ENCODE data around the gene GOLT1A. TPM values are rescaled to one million over a fixed set of nuclear protein-coding genes. Genes with fewer than 3 reads are reported as not detected.

The GOLT1A gene
- total and polyA plus RNA-seq, 11 donors, result 0.24 to 0.29 TPM; not detected in 9

DNA sequence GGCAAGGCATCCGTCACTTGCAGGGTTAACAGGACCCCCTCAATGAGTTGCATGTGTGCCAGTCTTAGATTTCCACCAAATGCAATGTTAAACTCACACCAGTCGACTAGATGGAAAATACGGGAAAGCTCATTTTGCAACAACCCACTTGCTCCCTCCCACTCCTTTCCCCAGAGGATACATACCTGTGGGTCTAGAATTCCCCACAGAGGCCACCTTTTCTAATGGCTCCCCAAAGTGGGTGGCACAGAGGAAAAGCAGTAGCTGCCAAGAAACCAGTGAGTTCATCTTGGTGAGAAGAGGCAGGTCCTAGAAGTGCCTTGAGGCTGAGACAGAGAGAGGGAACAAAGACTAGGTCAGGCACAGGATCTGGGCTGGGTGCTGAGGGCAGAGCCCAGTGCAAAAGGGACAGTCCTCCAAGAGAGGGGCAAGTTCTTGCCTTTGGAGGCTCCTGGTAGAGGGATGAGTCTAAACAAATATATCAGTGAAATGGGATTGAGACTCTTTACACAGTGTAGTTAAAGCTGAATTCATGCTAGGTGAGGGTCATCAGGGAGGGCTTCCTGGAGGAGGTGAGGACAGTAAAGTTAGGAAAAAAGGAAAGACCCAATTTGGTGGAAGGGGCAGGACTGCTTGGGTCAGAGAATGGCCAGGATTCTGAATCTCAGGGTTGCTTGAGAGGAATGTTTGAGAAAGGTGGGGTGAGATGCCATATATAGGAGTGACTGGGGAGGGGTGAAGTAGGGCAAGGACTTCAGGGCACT, 21.0 kb downstream of the GOLT1A start:
- Histone ChIP-seq H3K27ac (no peak overlapping the region), H3K9me3 (no peaks in the 10 kb centered on the region), H3K27me3 (peaks cover 0 to 40% (median 19%) of the 10 kb centered on the region in 9 donors), H3K36me3 (no peaks in the 10 kb centered on the region), H3K4me3 (no peak overlapping the region), H3K4me1 (peaks cover 0 to 13% (median 0%) of the 10 kb centered on the region in 12 donors)
- TF ChIP-seq POLR2A (IDR thresholded peaks at IDR 0.05) (no peak), CTCF (IDR thresholded peaks at IDR 0.05) (no peak)
- DNase-seq (no peak), ATAC-seq (no peak)
- intact Hi-C loops (cut with DNase I), result no loop called here
- 77 to 87% (median 84%) methylated on average over 3 of the region's 3 CpGs for whole genome bisulfite sequencing, 4 donors

DNA sequence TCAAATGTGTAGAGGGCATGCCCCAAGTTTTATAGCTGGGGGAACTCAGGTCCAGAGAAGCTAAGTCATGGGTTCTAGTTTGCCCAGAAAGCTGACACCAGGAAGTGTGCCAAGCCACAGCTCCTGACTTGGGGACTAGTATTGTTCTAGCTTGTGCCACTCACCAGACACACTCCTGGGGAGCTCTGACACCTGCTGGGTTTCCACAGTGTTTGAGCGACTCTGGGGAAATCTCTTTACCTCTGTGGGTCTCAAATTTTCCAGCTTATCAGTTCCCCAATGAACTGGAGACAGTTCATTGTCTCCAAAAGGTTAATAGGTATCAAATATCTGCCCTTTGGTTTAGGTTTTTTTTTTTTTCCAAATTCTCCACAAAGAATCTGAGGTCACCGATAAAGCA, 21.7 kb downstream of the GOLT1A start:
- 93 to 98% (median 96%) methylated on average over 2 of the region's 2 CpGs for WGBS, 4 donors
- intact Hi-C loops (cut with DNase I), result no loop called here
- no peak overlapping the region for H3K27ac ChIP-seq
- H3K9me3 ChIP-seq, result no peaks in the 10 kb centered on the region
- H3K4me1 ChIP-seq, result peaks cover 0 to 13% (median 0%) of the 10 kb centered on the region in 12 donors
- no peaks in the 10 kb centered on the region for H3K36me3 ChIP-seq
- no peak overlapping the region for H3K4me3 ChIP-seq
- TF ChIP-seq POLR2A (IDR thresholded peaks at IDR 0.05), result no peak
- TF ChIP-seq CTCF (IDR thresholded peaks at IDR 0.05), result no peak
- no peak for DNase-seq
- no peak for ATAC-seq
- H3K27me3 ChIP-seq, result peaks cover 0 to 47% (median 25%) of the 10 kb centered on the region in 9 donors

DNA sequence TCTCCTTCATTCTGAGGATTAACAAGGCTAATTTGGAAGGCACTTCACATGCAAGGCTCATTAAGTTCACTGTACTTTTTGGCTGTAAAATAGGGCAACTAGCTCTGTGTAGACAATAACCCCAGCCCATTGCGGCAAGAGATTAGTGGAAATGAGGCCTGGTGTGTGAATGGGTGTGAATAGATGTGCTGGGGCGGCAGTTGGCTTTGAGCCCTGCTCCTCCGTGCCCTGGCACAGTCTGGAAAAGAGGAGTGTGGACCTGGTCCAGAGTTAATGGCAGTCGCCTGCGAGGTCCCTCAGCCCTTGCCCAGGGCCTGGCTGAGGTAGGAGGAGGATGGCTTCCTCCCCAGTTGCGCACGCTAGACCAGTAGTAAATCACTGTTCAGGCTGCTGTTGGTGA, 22.3 kb downstream of the GOLT1A start:
- TF ChIP-seq POLR2A (IDR thresholded peaks at IDR 0.05), result no peak
- no peak for TF ChIP-seq CTCF (IDR thresholded peaks at IDR 0.05)
- ATAC-seq (no peak), DNase-seq (no peak)
- H3K4me1 ChIP-seq, result peaks cover 0 to 13% (median 0%) of the 10 kb centered on the region in 12 donors
- H3K27ac ChIP-seq, result no peak overlapping the region
- no peaks in the 10 kb centered on the region for H3K9me3 ChIP-seq
- H3K36me3 ChIP-seq, result no peaks in the 10 kb centered on the region
- WGBS, 4 donors, result 73 to 81% (median 78%) methylated on average over 7 of the region's 7 CpGs
- no peak overlapping the region for H3K4me3 ChIP-seq
- H3K27me3 ChIP-seq, result peaks cover 0 to 53% (median 30%) of the 10 kb centered on the region in 9 donors
- intact Hi-C loops (cut with DNase I), result no loop called here

GRCh38 chr1:204190212-204191211, 23.3 kb downstream of the GOLT1A start:
- Histone ChIP-seq H3K9me3 (no peaks in the 10 kb centered on the region), H3K27ac (no peak overlapping the region), H3K4me3 (peak overlapping the region in 8 of 12 donors; percentile 3 to 43 (median 18)), H3K4me1 (peaks cover 0 to 13% (median 0%) of the 10 kb centered on the region in 12 donors), H3K36me3 (no peaks in the 10 kb centered on the region), H3K27me3 (peaks cover 0 to 61% (median 39%) of the 10 kb centered on the region in 9 donors)
- TF ChIP-seq POLR2A (IDR thresholded peaks at IDR 0.05), result no peak
- TF ChIP-seq CTCF (IDR thresholded peaks at IDR 0.05), result no peak
- DNase-seq, result peak in 1 of 5 donors; percentile 39
- intact Hi-C loops (cut with DNase I), result no loop called here
- WGBS, 4 donors, result 21 to 33% (median 28%) methylated on average over 30 to 44 of the region's 44 CpGs
- ATAC-seq, result peak in 2 of 4 donors; percentile 11 to 75
